HG02884 (cell line): ENCODE measurements around the gene STPG4.
"Not testable (repeated sequence)": the region's sequence is repeated elsewhere in the genome, so short reads cannot be mapped to it uniquely, and the experiment has no call there.

Source experiments
- ATAC-seq: cut with Tn5 transposase; IDR thresholded peaks from one replicate; pipeline ENCODE4 v1.9.1; 2021; ENCODE audit warnings: mild to moderate bottlenecking, moderate library complexity; ENCODE audit not compliant: unreplicated experiment

STPG4 gene

DNA sequence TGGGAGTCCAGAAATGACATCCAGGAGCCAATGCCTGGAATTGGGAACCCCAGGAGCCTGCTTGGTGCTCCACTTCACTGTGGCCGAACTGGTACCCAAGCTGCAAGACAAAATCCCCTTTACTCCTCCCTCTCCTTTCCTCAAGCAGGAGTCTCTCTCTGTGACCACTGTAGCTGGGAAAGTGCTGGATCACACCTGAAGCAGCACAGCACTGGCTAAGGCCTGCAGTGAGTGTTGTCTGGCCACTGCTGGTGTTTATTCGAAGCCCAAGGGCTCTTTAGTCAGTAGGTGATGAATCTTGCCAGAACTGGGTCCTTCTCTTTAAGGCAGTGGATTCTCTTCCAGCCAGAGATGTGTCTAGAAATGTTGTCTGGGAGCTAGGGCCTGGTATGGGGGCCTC lies 26.4 kb downstream of the STPG4 start:
- ATAC-seq = no peak

DNA sequence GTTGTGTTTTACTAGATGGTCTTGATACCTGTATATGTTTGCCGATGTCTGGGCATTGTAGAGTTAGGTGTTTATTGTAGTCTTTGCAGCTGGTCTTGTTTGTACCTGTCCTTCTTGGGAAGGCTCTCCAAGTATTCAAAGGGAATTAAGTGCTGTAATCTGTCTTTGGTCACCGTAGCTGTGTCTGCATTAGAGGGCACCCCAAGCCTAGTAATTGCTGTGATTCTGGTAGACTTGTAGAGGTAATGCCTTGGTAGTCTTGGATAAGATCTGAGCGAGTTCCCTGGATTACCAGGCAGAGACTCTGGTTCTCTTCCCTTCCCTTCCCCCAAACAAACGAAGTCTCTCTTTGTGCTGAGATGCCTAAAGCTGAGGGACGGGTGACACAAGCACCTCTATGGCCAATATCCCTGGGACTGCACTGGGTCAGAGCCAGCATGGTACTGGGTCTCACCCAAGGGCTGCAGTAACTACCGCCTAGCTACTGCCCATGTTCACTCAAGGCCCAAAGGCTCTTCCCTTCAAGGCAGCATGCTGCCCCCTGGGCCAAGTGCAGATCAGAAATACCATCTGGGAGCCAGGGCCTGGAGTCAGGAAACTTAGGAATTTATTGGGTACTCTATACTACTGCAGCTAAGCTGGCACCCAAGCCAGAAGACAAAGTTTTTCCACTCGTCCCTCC lies 27.1 kb downstream of the STPG4 start:
- ATAC-seq = no peak

DNA sequence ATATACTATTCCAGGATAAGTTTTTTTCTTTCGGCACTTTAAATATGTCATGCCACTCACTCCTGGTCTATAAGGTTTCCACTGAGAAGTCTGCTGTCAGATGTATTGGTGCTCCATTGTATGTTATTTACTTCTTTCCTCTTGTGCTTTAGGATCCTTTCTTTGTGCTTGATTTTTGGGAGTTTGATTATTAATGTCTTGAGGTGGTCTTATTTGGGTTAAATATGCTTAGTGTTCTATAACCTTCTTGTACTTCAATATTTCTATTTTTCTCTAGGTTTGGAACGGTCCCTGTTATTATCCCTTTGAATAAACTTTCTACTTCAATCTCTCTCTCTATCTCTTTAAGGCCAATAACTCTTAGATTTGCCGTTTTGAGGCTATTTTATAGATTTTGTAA lies 28.3 kb downstream of the STPG4 start:
- no peak for ATAC-seq

DNA sequence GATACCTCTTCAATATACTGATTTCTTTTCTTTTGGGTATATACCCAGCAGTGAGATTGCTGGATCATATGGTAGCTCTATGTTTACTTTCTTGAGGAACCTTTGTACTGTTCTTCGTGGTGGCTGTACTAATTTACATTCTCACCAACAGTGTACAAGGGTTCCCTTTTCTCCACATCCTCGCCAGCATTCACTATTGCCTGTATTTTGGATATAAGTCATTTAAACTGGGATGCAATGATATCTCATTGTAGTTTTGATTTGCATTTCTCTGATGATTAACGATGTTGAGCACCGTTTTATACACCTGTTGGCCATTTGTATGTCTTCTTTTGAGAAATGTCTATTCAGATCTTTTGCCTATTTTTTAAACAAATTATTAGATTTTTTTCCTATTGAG lies 30.4 kb downstream of the STPG4 start:
- not testable (repeated sequence) for ATAC-seq

DNA sequence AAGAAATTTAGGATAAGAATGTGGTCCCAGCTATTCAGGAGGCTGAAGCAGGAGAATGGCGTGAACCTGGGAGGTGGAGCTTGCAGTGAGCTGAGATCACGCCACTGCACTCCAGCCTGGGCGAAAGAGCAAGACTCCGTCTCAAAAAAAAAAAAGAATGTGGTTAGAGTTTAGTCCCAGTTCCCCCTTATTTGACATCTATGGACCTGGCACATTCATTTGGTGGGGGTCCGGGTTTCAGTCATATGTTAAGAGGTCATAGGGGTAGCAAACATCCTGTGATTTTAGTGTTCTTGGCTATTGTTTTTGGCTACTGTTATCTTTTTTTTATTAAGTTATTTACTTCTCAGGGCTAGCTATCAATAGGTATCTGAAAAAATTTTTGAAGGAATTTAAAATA lies 34.7 kb downstream of the STPG4 start:
- not testable (repeated sequence) for ATAC-seq

DNA sequence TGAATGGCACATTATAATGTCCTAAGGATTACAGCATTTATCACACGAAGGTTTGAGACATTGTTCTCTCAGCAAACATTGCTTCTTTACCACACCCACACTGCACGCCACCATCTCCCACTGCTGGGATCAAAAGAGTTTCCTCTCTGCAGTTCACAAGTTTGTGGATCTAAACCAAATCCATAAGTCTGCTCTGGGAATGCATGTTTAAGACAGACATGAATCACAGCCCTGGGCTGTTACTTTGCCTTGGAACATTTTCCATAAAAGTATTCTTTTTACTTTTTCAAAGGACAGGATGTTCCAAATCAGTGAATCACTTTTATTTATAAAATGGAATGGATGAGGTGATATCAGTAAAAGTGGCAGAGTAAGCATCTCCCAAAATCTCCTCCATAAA lies 36.1 kb downstream of the STPG4 start:
- ATAC-seq = no peak

DNA sequence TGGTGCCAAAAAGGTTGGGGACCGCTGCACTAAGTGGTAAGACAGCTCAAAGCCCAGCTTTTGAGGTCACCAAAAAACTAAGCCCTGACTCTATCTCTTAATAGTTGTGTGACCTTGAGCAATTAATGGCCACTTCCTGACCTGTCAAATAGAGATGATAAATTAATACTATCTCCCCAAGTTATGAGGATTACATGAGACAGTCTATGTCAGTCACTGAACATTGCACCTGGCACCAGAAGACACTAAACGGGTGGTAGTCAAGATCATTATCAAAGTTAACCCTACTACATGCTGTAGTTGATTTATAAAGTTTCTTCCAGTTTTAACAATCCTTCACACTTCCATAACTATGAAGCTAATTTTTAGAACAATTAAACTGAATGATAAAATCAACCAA lies 36.5 kb downstream of the STPG4 start:
- no peak for ATAC-seq

DNA sequence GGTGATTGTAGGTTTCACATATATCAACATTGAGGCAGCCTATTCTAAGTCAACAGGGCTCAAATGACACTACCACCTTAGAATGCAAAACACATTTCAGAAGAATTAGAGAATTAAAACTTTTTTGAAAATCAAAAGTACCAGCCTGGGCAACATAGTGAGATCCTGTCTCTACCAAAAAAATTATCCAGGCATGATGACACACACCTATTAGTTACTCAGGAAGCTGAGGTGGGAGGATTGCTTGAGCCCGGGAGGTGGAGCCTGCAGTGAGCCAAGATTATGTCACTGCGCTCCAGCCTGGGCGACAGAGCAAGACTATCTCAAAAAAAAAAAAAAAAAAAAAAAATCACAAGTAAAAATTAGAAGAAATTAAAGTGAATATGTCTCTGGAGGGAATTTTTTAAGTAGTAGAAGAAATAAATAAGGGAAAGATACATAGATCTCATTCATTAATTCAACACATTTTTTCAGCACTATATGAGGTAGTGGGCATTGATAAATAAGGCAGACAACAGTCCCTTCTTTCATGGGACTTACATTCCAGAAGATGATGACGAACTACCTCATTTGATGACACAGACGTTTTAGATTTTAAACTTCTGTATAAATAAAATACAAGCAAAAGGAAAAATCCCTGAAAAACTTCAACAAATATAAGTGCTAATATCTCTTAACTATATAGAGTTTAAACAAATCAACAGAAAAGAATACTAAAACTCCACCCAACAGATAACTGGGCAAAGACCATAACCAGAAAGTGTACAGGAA lies 42.3 kb downstream of the STPG4 start:
- ATAC-seq = no peak

DNA sequence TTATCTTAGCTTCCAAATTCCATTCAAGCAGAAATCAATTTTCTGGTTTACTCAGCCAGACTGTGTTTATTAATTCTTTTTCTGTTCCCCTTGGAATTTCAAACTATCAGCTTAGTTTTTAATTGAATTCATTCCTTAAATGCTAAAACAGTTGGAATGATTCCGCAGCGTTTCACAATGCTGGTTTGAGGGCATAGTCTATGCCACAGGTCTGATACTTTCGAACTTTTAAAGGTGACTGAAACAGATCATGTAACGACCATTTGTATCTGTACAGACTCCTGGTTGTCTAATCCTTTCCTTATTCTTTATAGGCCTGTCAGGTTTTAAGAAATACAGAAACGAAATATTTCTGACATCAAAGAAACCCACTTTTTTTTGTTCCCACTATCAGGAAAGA lies 45.4 kb downstream of the STPG4 start:
- ATAC-seq = no peak

DNA sequence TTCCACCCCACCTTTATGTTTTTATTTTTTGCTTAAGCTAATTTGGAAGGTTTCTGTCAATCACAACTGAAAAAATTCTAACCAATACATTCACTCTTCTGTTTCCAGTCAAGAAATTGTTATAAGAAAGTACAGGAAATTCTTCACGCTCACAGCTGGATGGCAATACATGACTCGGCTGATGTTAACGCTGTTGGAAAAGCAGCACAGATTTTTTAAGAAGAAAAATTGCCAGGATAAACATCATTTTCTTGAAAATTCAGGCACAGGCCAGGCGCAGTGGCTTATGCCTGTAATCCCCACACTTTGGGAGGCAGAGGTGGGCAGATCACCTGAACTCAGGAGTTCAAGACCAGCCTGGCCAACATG lies 46.1 kb downstream of the STPG4 start:
- no peak for ATAC-seq

DNA sequence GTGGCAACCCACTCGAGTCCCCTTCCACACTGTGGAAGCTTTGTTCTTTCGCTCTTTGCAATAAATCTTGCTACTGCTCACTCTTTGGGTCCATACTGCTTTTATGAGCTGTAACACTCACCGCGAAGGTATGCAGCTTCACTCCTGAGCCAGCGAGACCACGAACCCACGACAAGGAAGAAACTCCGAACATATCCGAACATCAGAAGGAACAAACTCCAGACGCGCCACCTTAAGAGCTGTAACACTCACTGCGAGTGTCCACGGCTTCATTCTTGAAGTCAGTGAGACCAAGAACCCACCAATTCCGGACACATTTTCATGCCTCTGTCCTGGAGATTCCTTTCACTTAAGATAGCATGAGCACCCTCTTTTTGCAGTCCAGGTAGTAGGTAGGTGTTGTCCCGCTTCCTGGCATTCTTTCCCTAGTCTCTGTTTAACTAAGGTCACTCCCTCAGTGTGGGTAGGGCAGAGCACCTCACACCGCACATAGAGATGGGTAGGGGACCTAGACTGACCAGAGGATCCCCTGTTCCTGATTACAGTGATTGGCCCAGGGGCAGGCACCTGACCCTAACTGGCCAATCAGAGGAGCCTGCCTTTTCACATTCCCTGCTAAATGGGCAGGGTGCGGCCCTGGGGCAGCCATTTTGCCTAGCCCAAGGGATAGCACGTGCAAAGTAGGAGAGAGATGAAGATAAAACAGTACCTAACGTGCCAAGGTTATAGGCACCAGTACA lies 46.7 kb downstream of the STPG4 start:
- ATAC-seq = not testable (repeated sequence)

DNA sequence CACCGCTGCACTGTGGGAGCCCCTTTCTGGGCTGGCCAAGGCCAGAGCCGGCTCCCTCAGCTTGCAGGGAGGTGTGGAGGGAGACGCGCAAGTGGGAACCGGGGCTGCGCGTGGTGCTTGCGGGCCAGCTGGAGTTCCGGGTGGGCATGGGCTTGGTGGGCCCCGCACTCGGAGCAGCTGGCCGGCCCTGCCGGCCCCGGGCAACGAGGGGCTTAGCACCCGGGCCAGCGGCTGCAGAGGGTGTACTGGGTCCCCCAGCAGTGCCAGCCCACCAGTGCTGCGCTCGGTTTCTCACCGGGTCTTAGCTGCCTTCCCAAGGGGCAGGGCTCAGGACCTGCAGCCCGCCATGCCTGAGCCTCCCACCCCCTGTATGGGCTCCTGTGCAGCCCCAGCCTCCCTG lies 47.9 kb downstream of the STPG4 start:
- ATAC-seq = not testable (repeated sequence)

DNA sequence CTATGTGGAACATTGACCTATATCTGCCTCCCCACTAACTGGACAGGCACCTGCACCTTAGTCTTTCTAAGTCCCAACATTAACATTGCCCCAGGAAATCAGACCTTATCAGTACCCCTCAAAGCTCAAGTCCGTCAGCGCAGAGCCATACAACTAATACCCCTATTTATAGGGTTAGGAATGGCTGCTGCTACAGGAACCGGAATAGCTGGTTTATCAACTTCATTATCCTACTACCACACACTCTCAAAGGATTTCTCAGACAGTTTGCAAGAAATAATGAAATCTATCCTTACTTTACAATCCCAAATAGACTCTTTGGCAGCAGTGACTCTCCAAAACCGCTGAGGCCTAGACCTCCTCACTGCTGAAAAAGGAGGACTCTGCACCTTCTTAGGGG lies 48.9 kb downstream of the STPG4 start:
- not testable (repeated sequence) for ATAC-seq

DNA sequence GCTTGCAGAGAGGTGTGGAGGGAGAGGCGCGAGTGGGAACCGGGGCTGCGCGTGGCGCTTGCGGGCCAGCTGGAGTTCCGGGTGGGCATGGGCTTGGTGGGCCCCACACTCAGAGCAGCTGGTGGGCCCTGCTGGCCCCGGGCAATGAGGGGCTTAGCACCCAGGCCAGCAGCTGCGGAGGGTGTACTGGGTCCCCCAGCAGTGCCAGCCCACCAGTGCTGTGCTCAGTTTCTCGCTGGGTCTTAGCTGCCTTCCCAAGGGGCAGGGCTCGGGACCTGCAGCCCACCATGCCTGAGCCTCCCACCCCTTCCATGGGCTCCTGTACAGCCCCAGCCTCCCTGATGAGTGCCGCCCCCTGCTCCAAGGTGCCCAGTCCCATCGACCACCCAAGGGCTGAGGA lies 55.4 kb downstream of the STPG4 start:
- ATAC-seq = not testable (repeated sequence)

DNA sequence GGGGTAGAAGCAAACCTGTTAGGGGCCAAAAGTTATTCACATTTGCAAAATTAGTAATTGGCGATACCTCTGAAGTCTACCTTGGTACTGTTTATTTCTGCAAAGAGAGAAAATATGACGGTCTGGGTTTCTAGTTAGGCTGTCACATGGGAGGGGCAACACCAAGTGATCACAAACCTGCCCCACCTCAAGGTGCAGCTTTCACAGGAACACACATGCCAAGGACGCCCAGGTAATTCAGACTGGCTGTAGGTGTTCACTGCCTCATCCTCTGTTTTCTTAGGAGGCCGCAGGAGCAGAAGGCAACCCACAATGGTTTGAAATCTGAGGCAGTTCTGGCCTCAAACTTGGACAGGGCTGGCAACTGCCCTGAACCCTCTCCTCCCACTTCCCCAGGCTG lies 56.2 kb downstream of the STPG4 start:
- no peak for ATAC-seq

DNA sequence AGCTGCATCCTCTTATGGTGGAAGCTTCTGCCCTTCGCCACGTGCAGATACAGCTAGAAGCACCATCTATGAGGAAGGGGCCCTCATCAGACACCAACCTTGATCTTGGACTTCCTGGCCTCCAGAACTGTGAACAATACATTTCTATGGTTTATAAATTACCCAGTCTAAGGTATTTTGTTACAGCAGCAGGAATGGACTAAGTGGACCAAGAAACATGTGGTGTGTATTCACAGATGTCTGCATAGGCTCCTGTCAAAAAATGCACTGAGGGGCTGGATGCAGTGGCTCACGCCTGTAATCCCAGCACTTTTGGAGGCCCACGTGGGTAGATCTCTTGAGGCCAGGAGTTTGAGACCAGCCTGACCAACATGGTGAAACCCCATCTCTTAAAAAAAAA lies 57.5 kb downstream of the STPG4 start:
- ATAC-seq = no peak

DNA sequence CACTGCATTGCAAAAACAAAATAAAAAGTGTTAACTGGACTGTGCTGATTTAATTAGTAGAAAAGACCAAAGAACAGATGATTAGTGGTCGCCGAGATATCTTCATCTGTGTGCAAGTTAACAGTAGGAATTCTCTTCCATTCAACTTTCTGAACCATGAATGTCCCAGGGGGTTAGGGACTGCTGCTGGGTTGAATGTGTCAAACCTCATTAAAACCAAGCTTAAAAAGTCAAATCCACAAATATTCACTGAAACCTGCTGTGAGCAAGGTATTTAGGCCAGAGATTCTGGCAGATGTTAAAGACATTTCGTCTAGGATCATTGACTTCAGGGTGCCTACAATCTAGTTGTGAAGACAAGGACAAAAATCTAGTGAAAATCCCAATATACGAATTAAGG lies 58.7 kb downstream of the STPG4 start:
- ATAC-seq = no peak

DNA sequence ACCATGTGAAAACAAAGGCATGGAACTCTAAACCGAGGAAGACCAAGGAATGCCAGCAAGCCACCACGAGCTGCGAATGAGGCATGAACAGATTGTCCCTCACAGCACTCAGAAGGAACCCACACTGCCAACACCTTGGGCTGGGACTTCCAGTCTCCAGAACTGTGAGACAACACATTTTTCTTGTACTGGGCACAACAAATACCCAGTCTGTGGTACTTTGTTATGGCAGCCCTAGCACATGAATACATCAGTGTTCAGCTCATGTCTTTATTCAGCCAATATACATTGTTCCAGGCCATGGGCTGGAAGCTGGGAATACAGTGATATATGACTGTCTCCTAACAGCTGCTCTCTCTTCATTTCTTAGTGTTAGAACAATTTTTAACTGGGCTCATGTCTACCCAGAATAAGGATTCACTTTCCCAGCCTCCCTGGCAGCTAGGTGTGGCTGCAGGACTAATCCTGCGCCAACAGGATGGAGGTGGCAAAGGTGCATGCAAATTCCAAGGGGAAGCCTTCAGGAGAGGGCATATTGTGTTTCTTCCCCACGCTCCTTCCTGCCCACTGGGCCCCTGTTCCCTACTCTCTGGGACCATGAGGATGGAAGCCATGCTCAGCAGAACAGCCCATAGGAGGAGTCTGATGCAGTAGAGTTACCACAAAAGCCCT lies 59.6 kb downstream of the STPG4 start:
- no peak for ATAC-seq

DNA sequence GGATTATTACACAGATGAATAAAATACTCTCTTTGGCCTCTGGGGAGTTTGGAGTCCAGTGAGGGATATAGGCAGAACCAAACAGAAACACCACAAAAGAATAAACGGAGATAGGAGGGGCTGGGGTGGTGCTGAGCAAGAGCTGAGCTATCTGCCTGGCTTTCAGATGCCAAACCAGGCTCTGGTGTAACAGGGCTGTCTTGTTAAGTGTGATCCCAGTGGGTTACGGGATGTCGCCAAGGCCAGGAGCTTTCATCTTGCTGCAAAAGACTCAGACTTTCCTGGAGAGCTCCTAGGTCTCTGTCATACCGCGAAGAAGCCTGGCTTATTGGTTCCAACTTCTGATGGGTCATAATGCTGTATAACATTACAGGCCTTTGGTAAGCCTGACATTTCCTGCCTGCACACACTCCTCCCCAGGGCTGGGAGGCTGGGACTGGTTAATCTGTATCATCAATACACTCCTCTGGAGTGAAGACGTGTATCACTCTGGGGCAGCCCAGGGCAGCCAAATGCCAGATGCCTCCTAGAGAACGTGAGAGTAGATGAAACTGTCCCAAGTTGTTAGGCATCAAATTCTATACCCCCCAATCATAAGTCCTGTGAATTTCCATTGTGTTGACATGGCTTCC lies 60.5 kb downstream of the STPG4 start:
- ATAC-seq = no peak

DNA sequence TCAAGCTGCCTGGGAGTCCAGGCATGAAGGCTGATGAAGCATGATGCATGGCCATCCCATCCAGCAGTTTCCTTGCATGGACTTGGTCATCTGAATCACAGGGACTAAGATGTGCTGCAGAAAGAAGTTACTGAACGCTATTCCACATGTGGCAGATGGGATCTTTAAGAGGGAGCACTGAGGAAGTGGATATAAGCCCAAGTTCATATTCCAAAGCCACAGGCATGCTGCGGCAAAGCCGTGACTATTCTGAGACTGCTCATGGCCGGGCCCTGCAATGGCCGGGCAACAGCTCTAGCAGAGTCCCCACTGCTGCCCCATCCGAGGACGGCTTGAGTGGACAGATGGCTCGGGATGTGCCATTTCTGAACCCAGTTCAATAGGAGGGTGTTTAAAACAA lies 61.5 kb downstream of the STPG4 start:
- ATAC-seq = no peak

DNA sequence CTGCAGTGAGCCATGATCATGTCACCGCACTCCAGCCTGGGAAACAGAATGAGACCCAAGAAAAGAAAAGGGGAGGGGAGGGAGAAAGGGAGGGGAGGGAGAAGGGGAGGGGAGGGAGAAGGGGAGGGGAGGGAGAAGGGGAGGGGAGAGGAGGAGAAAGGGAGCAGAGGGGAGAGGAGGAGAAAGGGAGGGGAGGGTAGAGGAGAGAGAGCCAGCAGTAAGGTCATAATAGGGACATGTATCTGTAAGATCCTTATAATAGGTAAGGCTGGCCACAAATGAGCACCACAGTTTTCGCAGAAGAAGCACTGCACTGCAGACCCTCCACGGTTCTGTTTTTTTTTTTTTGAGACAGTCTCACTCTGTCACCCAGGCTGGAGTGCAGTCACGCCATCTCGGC lies 62.6 kb downstream of the STPG4 start:
- ATAC-seq = no peak
